BJ (cell line): ENCODE results near the gene DACH1. TPM values are rescaled to one million over a fixed set of nuclear protein-coding genes. Genes with fewer than 3 reads are reported as not detected.

ENCODE experiments used
- CTCF ChIA-PET: fragments of 350-600 bp; formaldehyde crosslinking; extraction: SDS; loops from one replicate; lab custom pipeline; 2021; ENCODE audit warnings: antibody characterized with exemption, inconsistent platforms; lab: Yijun Ruan, JAX
- POLR2A ChIA-PET: fragments of 300-600 bp; sonication (Branson Sonifier 250); formaldehyde crosslinking; extraction: SDS; loops from one replicate; lab custom pipeline; 2021; ENCODE audit warnings: antibody characterized with exemption; lab: Charles Lee
- DNase-seq: peaks from one replicate; pipeline ENCODE4 v3.0.0-alpha.2; 2011; ENCODE audit warnings: low read depth
- H3K27me3 ChIP-seq: 2 replicates; pipeline ENCODE4 v1.6.0; 2011; ENCODE audit warnings: low read length; ENCODE audit not compliant: control insufficient read depth, insufficient read depth
- H3K36me3 ChIP-seq: 2 replicates; pipeline ENCODE4 v1.5.1; 2011; ENCODE audit warnings: low read length; ENCODE audit not compliant: control insufficient read depth, insufficient read depth
- H3K4me3 ChIP-seq: 2 replicates; pipeline ENCODE4 v1.5.1; 2011; ENCODE audit warnings: low read depth, mild to moderate bottlenecking, control low read depth, low read length
- CTCF ChIP-seq: IDR thresholded peaks from 2 replicates; pipeline ENCODE4 v1.5.1; 2011; ENCODE audit warnings: low read depth, mild to moderate bottlenecking, control low read depth, inconsistent platforms, low read length, moderate library complexity; ENCODE audit not compliant: insufficient read depth
- polyA plus RNA-seq: library from polyadenylated mRNA; depleted of rRNA; stranded (reverse); fragments of >200 nt; gene quantifications from 2 replicates; pipeline ENCODE4 v1.2.3, GENCODE V29; 2011

The DACH1 gene
- polyA plus RNA-seq, 1 experiment: 0.01 TPM

GRCh38 chr13:71514900-71515743, 351.9 kb downstream of the DACH1 start:
- TF ChIP-seq CTCF: no peak
- Histone ChIP-seq H3K36me3 (no peaks in the 10 kb centered on the region), H3K4me3 (no peak overlapping the region), H3K27me3 (no peaks in the 10 kb centered on the region)
- ChIA-PET CTCF (no interaction called here), POLR2A (no interaction called here)
- DNase-seq: no peak

DNA sequence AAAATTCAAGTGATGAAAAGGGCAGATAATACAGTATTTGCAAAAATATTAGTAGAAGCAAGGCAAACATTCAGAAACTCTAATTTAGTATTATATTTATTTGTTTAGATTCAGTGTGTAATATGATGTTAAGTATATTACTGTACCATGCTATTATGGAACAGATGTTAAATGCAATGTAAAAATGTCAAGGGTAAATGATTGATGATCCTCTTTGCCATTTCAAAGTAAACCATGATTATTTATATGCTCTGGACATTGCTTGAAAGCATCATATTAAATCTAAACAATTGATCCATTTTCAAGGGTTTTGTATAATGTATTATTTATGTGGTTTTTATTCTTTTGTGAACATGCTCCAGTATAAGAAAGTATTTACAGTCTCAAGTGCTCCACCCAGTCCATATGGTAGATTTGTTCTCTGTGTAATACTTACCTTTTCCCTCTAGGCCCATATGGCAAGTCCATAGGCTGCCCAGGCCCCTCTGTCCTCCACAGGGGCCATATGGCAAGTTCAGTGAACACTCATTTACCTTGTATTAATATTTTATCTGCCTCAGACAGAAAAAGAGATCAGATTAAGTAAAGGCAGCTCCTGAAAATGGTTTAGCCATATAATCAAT, 353.5 kb downstream of the DACH1 start:
- no peak for TF ChIP-seq CTCF
- Histone ChIP-seq H3K4me3 (no peak overlapping the region), H3K27me3 (no peaks in the 10 kb centered on the region), H3K36me3 (no peaks in the 10 kb centered on the region)
- CTCF ChIA-PET: no interaction called here
- DNase-seq: no peak
- POLR2A ChIA-PET: no interaction called here

DNA sequence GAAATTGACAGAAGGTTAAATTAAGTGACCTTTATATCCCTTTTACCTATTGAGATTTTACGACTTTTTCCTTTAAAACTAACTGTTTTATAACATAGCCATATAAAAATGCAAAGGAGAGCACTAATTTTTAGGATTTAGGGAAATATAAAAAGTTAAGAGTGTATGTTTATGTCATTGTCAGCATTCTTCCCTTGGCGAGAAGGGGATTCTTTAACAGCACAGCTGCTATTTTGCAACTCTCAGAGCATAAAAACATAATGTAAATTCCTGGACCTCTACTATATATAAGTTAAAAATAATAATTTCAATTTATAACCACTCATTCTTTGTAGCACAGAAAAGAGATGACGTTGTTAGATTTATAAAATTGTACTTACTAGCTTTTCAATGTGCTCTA, 363.2 kb downstream of the DACH1 start:
- ChIA-PET POLR2A (no interaction called here), CTCF (no interaction called here)
- no peak for TF ChIP-seq CTCF
- Histone ChIP-seq H3K4me3 (no peak overlapping the region), H3K27me3 (no peaks in the 10 kb centered on the region), H3K36me3 (no peaks in the 10 kb centered on the region)
- no peak for DNase-seq

DNA sequence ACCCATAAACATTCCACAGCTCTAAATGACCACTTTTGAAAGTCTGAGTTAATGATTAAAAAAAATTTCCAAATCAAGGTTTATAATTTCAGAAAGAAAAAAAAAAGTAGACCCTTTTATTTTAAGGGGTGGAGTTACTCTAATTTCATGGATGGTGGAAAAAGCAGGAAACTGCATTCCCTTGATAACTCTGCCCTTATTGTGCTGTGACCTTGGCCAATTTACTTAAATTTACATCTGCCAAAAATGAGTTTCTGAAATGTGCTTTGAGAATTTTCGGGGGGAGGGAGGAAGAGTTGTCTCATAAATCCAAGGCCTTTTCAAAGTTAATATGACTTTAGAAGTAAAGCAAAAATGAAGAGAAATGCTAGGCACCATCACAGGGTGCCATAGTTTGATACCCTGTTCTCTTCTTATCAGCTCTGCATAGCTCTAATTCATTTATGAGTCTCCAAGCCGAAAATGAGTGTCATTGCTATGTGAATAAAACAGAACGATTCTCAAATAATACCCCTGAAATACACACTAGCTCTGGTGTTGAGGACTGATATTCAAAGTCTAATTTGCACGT, 367.0 kb downstream of the DACH1 start:
- no peaks in the 10 kb centered on the region for H3K36me3 ChIP-seq
- H3K27me3 ChIP-seq: no peaks in the 10 kb centered on the region
- TF ChIP-seq CTCF: no peak
- ChIA-PET POLR2A (no interaction called here), CTCF (interaction anchor here (0.8 kb wide), 1 partner anchor 31 kb away, joined by 3 read pairs; no protein-coding TSS in a partner anchor)
- H3K4me3 ChIP-seq: no peak overlapping the region
- no peak for DNase-seq

DNA sequence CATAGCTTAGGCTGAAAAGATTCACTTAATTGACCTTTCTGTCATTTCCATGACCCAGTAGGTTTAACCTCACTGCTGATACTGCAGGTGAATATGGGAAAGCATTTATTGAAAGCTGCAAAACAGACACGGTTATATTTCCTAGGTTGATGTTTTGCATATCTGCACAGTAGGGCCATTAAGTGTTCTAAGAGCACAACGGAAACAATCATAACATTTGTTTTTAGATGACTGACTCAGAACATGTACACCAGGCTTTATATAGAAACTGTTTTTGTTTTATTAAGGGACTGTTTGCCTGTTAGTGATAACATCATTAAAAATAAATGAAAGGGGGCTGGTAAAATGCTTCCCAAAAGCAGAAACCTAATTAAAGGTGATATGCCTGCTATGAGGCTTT, 367.8 kb downstream of the DACH1 start:
- CTCF ChIA-PET: interaction anchor here (0.6 to 0.8 kb wide), 2 partner anchors 30 to 731 kb away, joined by 3 read pairs; no protein-coding TSS in a partner anchor

More for the DNA sequence above, 367.8 kb downstream of the DACH1 start:
- Histone ChIP-seq H3K4me3 (no peak overlapping the region), H3K27me3 (no peaks in the 10 kb centered on the region), H3K36me3 (no peaks in the 10 kb centered on the region)
- TF ChIP-seq CTCF: no peak
- no peak for DNase-seq
- POLR2A ChIA-PET: no interaction called here
